Upper lobe of left lung (tissue), 4 donors: ENCODE data around the gene SPPL3.

Experiments used
- POLR2A ChIP-seq, 4 donors: fragments of 450-650 bp; IDR thresholded peaks; one replicate each; pipeline ENCODE4 v1.5.1; 2016 to 2017; ENCODE audit warnings: antibody characterized with exemption in 4 of 4, mild to moderate bottlenecking in 2 of 4
- POLR2AphosphoS5 ChIP-seq, 2 donors: sonication (generic); formaldehyde crosslinking; IDR thresholded peaks; one replicate each; pipeline ENCODE4 v1.5.1; 2017; ENCODE audit warnings: antibody characterized with exemption in 2 of 2
- TF ChIP-seq, protein P1 (sequence below), 6 experiments: fragments of 450-650 bp in 4 of 6; fragments of 200-600 bp in 2 of 6; sonication (generic) in 2 of 6; IDR thresholded peaks; one replicate each; pipeline ENCODE4 v1.5.1; 2016 to 2019; ENCODE audit warnings: antibody characterized with exemption in 6 of 6

DNA sequence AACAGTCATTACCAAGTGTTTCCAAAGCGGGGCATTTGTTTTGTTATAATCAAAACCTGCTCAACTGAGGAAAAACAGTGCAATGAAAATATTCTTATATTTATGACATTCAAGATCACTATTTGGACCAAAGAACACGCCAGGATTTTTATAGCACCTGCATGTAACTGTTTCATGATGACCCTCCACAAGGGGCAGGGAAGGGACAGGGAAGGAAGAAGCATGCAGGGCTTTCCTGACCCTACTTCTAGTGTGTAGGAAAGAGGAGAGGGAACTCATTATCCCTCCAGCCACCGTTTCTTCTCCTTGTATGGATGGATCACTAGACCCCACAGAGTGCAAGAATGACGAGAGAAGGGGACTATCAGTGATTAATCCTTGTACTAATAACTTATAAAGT lies 49.4 kb downstream of the SPPL3 start:
- no peak for TF ChIP-seq POLR2A (IDR thresholded peaks at IDR 0.05)
- TF ChIP-seq, protein P1, sequence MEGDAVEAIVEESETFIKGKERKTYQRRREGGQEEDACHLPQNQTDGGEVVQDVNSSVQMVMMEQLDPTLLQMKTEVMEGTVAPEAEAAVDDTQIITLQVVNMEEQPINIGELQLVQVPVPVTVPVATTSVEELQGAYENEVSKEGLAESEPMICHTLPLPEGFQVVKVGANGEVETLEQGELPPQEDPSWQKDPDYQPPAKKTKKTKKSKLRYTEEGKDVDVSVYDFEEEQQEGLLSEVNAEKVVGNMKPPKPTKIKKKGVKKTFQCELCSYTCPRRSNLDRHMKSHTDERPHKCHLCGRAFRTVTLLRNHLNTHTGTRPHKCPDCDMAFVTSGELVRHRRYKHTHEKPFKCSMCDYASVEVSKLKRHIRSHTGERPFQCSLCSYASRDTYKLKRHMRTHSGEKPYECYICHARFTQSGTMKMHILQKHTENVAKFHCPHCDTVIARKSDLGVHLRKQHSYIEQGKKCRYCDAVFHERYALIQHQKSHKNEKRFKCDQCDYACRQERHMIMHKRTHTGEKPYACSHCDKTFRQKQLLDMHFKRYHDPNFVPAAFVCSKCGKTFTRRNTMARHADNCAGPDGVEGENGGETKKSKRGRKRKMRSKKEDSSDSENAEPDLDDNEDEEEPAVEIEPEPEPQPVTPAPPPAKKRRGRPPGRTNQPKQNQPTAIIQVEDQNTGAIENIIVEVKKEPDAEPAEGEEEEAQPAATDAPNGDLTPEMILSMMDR (IDR thresholded peaks at IDR 0.05) = no peak
- no peak for TF ChIP-seq POLR2AphosphoS5 (IDR thresholded peaks at IDR 0.05)
